ENCODE data around the gene TMEM219. TPM values are rescaled to one million over a fixed set of nuclear protein-coding genes. Genes with fewer than 3 reads are reported as not detected.

Gene TMEM219
- total and polyA plus RNA-seq, 2 of the 8 experiments (the other 6 are each of a cell fraction or from before 2014, with no cell fraction given): 60.2 to 116 TPM

- DNase-seq (ENCODE audit: low read depth in 1 of 2, low spot score in 2 of 2) (no peak), FAIRE-seq (no peak)
- Histone ChIP-seq H3K4me2 (ENCODE audit: insufficient read depth in 1 of 2, low read depth in 2 of 2, low read length in 2 of 2) (no peak overlapping the region), H3K27ac (ENCODE audit: low read depth, low read length) (no peak overlapping the region), H3K79me2 (ENCODE audit: control insufficient read depth in 1 of 2, insufficient read depth in 2 of 2, low read length in 2 of 2) (no peaks in the 10 kb centered on the region), H3K4me3 (ENCODE audit: extremely low read depth in 1 of 4, insufficient read depth in 2 of 4, low read depth in 3 of 4, low read length in 4 of 4) (no peak overlapping the region), H3K18ac (ENCODE audit: extremely low read depth, low read length) (no peak overlapping the region), H2BK120ac (replicated peaks; ENCODE audit: low read depth, low read length) (no peak overlapping the region), H4K91ac (replicated peaks; ENCODE audit: insufficient read length, low read length) (no peak overlapping the region), H3K4ac (replicated peaks; ENCODE audit: insufficient read length, low read depth, low read length) (no peak overlapping the region), H3K23me2 (ENCODE audit: low read depth, low read length) (peaks cover 16% of the 10 kb centered on the region), H3K27me3 (replicated peaks in 1 of 4; ENCODE audit: control insufficient read depth in 3 of 4, extremely low read depth in 1 of 4, insufficient read depth in 3 of 4, low read length in 3 of 4) (peaks cover 0 to 23% (median 13%) of the 10 kb centered on the region in 4 experiments; a peak in 5 of 7 replicates), H3K23ac (ENCODE audit: insufficient read length) (no peak overlapping the region), H2BK5ac (ENCODE audit: low read depth, low read length) (no peak overlapping the region), H3K14ac (ENCODE audit: insufficient read length) (no peak overlapping the region), H4K8ac (ENCODE audit: extremely low read depth, insufficient read depth, low read length) (no peak overlapping the region), H3K79me1 (ENCODE audit: low read depth, low read length) (no peaks in the 10 kb centered on the region), H4K5ac (ENCODE audit: insufficient read length, low read depth, low read length) (no peak overlapping the region), H3K36me3 (ENCODE audit: control insufficient read depth in 2 of 4, insufficient read depth in 4 of 4, low read length in 3 of 4) (peaks cover 0 to 7% (median 5%) of the 10 kb centered on the region in 4 experiments; a peak in 5 of 8 replicates), H2AK5ac (ENCODE audit: low read depth, low read length) (no peak overlapping the region), H3K4me1 (replicated peaks in 1 of 4; ENCODE audit: control insufficient read depth in 3 of 4, insufficient read depth in 4 of 4, low read length in 3 of 4) (peaks cover 0 to 25% (median 14%) of the 10 kb centered on the region in 4 experiments; a peak in 6 of 7 replicates), H2AFZ (ENCODE audit: low read length) (no peak overlapping the region), H3K9ac (replicated peaks in 1 of 4; ENCODE audit: extremely low read depth in 1 of 4, low read depth in 3 of 4, low read length in 3 of 4) (no peak overlapping the region), H4K20me1 (replicated peaks in 1 of 2; ENCODE audit: control insufficient read depth in 1 of 2, insufficient read depth in 2 of 2, low read length in 2 of 2) (peaks cover 3 to 7% of the 10 kb centered on the region in 2 experiments), H2BK12ac (ENCODE audit: low read depth, low read length) (no peak overlapping the region), H2BK15ac (ENCODE audit: low read length) (no peak overlapping the region), H2BK20ac (ENCODE audit: low read length) (no peak overlapping the region), H3K9me3 (ENCODE audit: insufficient read depth in 2 of 2, low read depth in 1 of 2, low read length in 1 of 2) (no peaks in the 10 kb centered on the region), H3K56ac (replicated peaks; ENCODE audit: insufficient read length, low read depth, low read length) (no peak overlapping the region)
- CTCF ChIA-PET (ENCODE audit: partially characterized antibody): interaction anchor here (1.9 to 3.2 kb wide), 4 partner anchors 7 to 159 kb away, joined by 5 to 10 read pairs (median 9); partner anchors contain the start of gene INO80E
- TF ChIP-seq NANOG (IDR thresholded peaks at IDR 0.05; ENCODE audit: insufficient read depth, low read depth, low read length, poor library complexity, severe bottlenecking): no peak
- TF ChIP-seq NRF1 (IDR thresholded peaks at IDR 0.05; ENCODE audit: low read depth, low read length): no peak
- TF ChIP-seq SP1 (IDR thresholded peaks at IDR 0.05; ENCODE audit: low read depth, low read length): no peak
- TF ChIP-seq MAFK (IDR thresholded peaks at IDR 0.05; ENCODE audit: low read depth, low read length): no peak
- TF ChIP-seq SIRT6 (IDR thresholded peaks at IDR 0.05; ENCODE audit: low read length): no peak
- POLR2A ChIA-PET (ENCODE audit: partially characterized antibody): interaction anchor here (1.6 to 4.9 kb wide), 5 partner anchors 11 to 199 kb away, joined by 4 to 34 read pairs (median 5); partner anchors contain the start of genes HIRIP3, INO80E and TLCD3B
- WGBS, 2 experiments (ENCODE audit: extremely low coverage in 1 of 2, insufficient coverage in 1 of 2, insufficient read length in 1 of 2, insufficient replicate concordance in 2 of 2, low coverage in 1 of 2, low lambda C conversion rate in 2 of 2, missing lambda C conversion rate in 1 of 2): 89% methylated on average over 11 of the region's 11 CpGs; no CpG with 5 or more reads in 1 of the 2 experiments
These were observed 45.6 kb downstream of the TMEM219 start for GRCh38 chr16:30007378-30007895.

Measured in H1 (cell line).